Thyroid gland (tissue), 4 donors: ENCODE measurements around the gene PTPRT. TPM values are rescaled to one million over a fixed set of nuclear protein-coding genes. Genes with fewer than 3 reads are reported as not detected.

Source experiments
- DNase-seq, 2 donors: peaks; one replicate each; pipeline ENCODE4 v3.0.0-alpha.2; 2019
- H3K27ac ChIP-seq, 3 donors: fragments of 200-600 bp; sonication (generic); 1 replicate in 2 of 3; 2 replicates in 1 of 3; pipeline ENCODE4 v1.5.1; 2016 to 2019; ENCODE audit warnings: mild to moderate bottlenecking in 1 of 3, moderate library complexity in 1 of 3
- H3K27me3 ChIP-seq: fragments of 200-600 bp; sonication (generic); one replicate; pipeline ENCODE4 v1.5.1; 2019
- H3K36me3 ChIP-seq, 2 donors: fragments of 200-600 bp; sonication (generic); one replicate each; pipeline ENCODE4 v1.5.1; 2016 to 2019
- H3K4me1 ChIP-seq, 2 donors: fragments of 200-600 bp; sonication (generic); one replicate each; pipeline ENCODE4 v1.5.1; 2017 to 2019
- H3K4me3 ChIP-seq, 3 donors: fragments of 200-600 bp; sonication (generic); replicated peaks in 1 of 3; 1 replicate in 2 of 3; 2 replicates in 1 of 3; pipeline ENCODE4 v1.5.1; 2016; ENCODE audit warnings: mild to moderate bottlenecking in 1 of 3
- H3K9me3 ChIP-seq: fragments of 200-600 bp; sonication (generic); one replicate; pipeline ENCODE4 v1.5.1; 2017
- POLR2A ChIP-seq, 2 donors: fragments of 450-650 bp; IDR thresholded peaks; one replicate each; pipeline ENCODE4 v1.6.1; 2017; ENCODE audit warnings: antibody characterized with exemption in 2 of 2, mild to moderate bottlenecking in 2 of 2, moderate library complexity in 1 of 2
- WGBS, 2 donors: methylation state at CpG; one replicate each; pipeline ENCODE4 v1.1.5; 2017; 5-methylcytosine and 5-hydroxymethylcytosine counted together
- intact Hi-C: fragments of 100-400 bp; cut with DNase I; formaldehyde crosslinking; loops from one replicate; pipeline ENCODE4 v1.15.1; 2023
- total RNA-seq, 4 donors: library from RNA; depleted of rRNA; stranded (reverse); fragments of >200 nt; gene quantifications; one replicate each; pipeline ENCODE4 v1.2.3, GENCODE V29; 2016
- TF ChIP-seq, protein P1 (sequence below), 6 experiments: fragments of 200-600 bp in 3 of 6; fragments of 450-650 bp in 3 of 6; sonication (generic) in 3 of 6; IDR thresholded peaks; one replicate each; pipeline ENCODE4 v1.5.1; 2016 to 2019; ENCODE audit warnings: antibody characterized with exemption in 6 of 6, mild to moderate bottlenecking in 2 of 6, inconsistent platforms in 1 of 6, moderate library complexity in 1 of 6

Gene PTPRT
- total RNA-seq, 4 donors from 2014 or later, result 0.11 to 0.15 TPM; not detected in 2

GRCh38 chr20:42886046-42886445, 303.7 kb downstream of the PTPRT start:
- H3K36me3 ChIP-seq, result no peaks in the 10 kb centered on the region
- TF ChIP-seq, protein P1, sequence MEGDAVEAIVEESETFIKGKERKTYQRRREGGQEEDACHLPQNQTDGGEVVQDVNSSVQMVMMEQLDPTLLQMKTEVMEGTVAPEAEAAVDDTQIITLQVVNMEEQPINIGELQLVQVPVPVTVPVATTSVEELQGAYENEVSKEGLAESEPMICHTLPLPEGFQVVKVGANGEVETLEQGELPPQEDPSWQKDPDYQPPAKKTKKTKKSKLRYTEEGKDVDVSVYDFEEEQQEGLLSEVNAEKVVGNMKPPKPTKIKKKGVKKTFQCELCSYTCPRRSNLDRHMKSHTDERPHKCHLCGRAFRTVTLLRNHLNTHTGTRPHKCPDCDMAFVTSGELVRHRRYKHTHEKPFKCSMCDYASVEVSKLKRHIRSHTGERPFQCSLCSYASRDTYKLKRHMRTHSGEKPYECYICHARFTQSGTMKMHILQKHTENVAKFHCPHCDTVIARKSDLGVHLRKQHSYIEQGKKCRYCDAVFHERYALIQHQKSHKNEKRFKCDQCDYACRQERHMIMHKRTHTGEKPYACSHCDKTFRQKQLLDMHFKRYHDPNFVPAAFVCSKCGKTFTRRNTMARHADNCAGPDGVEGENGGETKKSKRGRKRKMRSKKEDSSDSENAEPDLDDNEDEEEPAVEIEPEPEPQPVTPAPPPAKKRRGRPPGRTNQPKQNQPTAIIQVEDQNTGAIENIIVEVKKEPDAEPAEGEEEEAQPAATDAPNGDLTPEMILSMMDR (IDR thresholded peaks at IDR 0.05), result no peak
- TF ChIP-seq POLR2A (IDR thresholded peaks at IDR 0.05), result no peak
- intact Hi-C loops, result no loop called here

DNA sequence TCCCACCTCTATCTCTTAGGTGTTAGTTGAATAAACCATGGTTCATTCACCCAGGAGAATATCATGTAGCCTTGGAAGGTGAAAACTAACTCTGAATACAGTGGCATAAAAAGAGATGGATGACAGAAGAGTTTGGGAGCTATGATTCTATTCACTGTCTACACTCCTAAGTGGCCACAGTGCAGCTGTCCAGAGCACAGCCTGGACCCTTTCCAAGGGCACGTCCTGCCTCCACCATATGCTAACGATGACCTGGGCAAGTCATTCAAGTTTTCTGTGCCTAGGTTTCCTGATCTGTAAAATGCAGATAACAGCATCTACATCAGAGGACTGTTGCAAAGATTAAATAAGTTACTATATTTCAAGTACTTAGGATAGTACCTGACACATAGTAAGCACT, 314.1 kb downstream of the PTPRT start:
- 55 to 64% methylated on average over 2 of the region's 2 CpGs for WGBS, 2 donors
- intact Hi-C loops, result no loop called here
- H3K4me1 ChIP-seq, result no peaks in the 10 kb centered on the region
- no peak for DNase-seq
- no peaks in the 10 kb centered on the region for H3K9me3 ChIP-seq
- H3K36me3 ChIP-seq, result no peaks in the 10 kb centered on the region
- TF ChIP-seq, protein P1 (IDR thresholded peaks at IDR 0.05), result no peak
- no peak for TF ChIP-seq POLR2A (IDR thresholded peaks at IDR 0.05)
- no peak overlapping the region for H3K27ac ChIP-seq
- no peak overlapping the region for H3K4me3 ChIP-seq
- no peaks in the 10 kb centered on the region for H3K27me3 ChIP-seq

More at GRCh38 chr20:42886046-42886445, 303.7 kb downstream of the PTPRT start:
- no peaks in the 10 kb centered on the region for H3K4me1 ChIP-seq
- H3K4me3 ChIP-seq, result no peak overlapping the region
- H3K27me3 ChIP-seq, result no peaks in the 10 kb centered on the region
- no peak overlapping the region for H3K27ac ChIP-seq
- H3K9me3 ChIP-seq, result no peaks in the 10 kb centered on the region
- WGBS, 2 donors, result 80 to 81% methylated on average over 6 of the region's 6 CpGs
- DNase-seq, result no peak

DNA sequence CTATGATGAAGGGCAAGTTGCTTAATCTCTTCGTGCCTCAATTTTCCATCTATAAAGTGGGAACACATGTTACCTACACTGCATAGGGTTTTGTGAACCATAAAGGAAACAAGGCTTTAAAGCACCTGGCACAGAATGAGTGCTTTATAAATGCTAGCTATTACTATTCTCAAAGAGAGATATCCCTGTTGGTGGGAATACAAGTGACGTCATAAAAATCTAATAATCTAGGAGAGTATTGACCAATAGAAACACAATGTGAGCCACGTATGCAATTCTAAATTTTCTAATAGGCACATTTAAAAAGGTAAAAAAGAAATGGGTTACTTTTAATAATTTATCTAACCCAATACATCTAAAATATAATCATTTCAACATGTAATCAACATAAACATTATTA, 316.4 kb downstream of the PTPRT start:
- Histone ChIP-seq H3K4me3 (no peak overlapping the region), H3K27me3 (no peaks in the 10 kb centered on the region), H3K27ac (no peak overlapping the region), H3K36me3 (no peaks in the 10 kb centered on the region), H3K9me3 (no peaks in the 10 kb centered on the region), H3K4me1 (no peaks in the 10 kb centered on the region)
- DNase-seq, result no peak
- intact Hi-C loops, result no loop called here
- 65 to 75% methylated on average over 3 of the region's 3 CpGs for WGBS, 2 donors
- TF ChIP-seq POLR2A (IDR thresholded peaks at IDR 0.05), result no peak
- TF ChIP-seq, protein P1 (IDR thresholded peaks at IDR 0.05), result no peak

GRCh38 chr20:42864116-42864515, 325.6 kb downstream of the PTPRT start:
- intact Hi-C loops, result no loop called here
- no peak for DNase-seq
- 55 to 74% methylated on average over 2 to 3 of the region's 3 CpGs for WGBS, 2 donors
- Histone ChIP-seq H3K4me1 (no peaks in the 10 kb centered on the region), H3K9me3 (no peaks in the 10 kb centered on the region), H3K27ac (no peak overlapping the region), H3K4me3 (no peak overlapping the region), H3K36me3 (no peaks in the 10 kb centered on the region), H3K27me3 (no peaks in the 10 kb centered on the region)
- no peak for TF ChIP-seq POLR2A (IDR thresholded peaks at IDR 0.05)
- TF ChIP-seq, protein P1 (IDR thresholded peaks at IDR 0.05), result no peak

- intact Hi-C loops, result no loop called here
- Histone ChIP-seq H3K9me3 (no peaks in the 10 kb centered on the region), H3K4me1 (no peaks in the 10 kb centered on the region), H3K4me3 (no peak overlapping the region), H3K36me3 (no peaks in the 10 kb centered on the region), H3K27ac (no peak overlapping the region), H3K27me3 (no peaks in the 10 kb centered on the region)
- TF ChIP-seq, protein P1 (IDR thresholded peaks at IDR 0.05), result no peak
- no peak for TF ChIP-seq POLR2A (IDR thresholded peaks at IDR 0.05)
- WGBS, 2 donors, result 76 to 77% methylated on average over 5 of the region's 5 CpGs
- DNase-seq, result no peak
These were observed 327.3 kb downstream of the PTPRT start for GRCh38 chr20:42862446-42862845.
